Eye (tissue), 1 donor: Measurements from ENCODE around the gene GLRA2.

ENCODE experiments used
- DNase-seq: peaks from one replicate; pipeline ENCODE4 v3.0.0-alpha.2; 2015

The GLRA2 gene

DNA sequence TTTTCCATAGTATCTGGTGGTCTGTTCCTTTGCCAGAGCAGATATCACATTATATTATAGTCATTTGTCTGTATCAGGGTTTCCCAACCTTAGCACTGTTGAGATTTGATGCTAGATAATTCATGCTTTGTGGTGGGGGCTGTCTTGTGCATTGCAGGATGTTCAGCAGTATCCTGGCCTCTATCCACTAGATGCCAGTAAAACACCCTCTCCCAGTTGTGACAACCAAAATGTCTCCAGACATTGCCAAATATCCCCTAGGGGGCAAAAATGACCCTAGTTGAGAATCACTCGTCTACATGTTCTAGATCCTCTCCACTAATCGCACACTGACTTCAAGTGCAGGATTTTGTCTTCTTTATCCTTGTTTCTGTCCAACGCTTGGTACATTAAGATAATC, 182.8 kb downstream of the GLRA2 start:
- no peak for DNase-seq

DNA sequence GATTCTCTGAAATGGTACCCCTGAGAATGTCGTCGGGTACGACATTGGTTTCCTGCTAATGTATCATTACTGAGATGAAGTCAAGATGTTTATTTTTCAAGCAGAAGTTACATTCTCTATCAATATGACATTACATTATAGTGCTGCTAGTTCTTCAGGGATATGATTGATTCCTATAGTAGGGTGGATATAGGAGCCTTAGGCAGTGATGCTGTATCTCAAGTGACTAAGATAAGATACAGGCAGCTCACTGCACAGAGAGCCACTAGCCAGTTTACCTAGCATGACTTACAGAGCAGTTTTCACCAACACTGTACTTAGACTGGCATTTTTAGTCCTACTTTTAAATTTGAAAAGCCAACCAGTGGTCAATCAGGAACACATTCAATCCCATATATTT, 188.6 kb downstream of the GLRA2 start:
- DNase-seq: no peak

DNA sequence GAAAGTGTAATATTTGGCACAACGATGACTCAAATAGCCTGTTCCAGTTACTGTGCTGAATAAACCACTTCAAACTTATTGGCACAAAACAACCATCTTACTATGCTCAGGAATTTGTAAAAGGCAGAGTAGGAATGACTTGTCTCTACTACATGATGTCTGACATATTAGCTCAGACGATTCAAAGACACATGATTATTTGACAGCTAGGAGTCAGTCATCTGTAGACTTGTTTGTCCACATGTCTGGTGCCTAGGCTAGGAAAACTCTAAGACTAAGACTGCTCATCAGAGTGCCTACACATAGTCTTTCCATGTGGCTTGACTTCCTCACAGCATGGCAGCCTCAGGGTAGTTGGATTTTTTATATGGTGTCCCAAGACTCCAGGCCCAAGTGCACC, 189.1 kb downstream of the GLRA2 start:
- no peak for DNase-seq

DNA sequence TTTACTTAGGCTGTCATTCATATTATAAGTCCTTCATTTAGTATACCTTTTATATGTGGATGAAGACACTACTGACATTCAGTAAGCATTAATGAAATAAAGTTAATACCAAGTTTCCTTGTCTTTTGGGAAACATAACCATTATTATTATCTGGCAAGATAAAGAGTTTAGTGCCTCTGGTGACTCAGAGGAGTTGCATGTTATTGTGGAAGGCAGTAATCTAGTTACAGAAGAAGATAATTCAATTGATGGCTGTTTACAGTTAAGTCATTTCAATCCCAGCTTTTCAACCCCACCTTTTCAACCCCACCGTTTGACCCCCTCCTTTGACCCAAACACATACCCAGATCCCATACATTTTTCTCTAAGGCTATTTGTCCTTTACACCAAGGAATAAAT, 199.7 kb downstream of the GLRA2 start:
- DNase-seq: no peak

DNA sequence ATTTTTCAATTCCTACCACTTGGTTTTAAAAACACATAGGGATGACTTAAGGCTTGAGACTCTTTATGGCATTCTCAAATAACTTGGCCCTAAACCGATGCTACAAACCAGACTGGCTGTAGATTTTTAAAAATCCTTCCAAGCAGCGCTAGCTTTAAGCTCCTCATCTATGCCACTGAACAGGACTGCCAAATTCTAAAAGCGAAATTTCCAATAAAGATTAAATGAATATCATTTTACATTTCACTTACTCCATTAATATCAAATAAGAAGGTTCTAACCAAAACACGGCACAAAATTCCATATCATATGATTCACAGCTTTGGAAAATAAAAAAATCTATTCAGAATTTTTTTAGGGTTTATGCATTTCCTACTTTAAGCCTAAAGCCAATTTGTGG, 209.3 kb downstream of the GLRA2 start:
- no peak for DNase-seq

DNA sequence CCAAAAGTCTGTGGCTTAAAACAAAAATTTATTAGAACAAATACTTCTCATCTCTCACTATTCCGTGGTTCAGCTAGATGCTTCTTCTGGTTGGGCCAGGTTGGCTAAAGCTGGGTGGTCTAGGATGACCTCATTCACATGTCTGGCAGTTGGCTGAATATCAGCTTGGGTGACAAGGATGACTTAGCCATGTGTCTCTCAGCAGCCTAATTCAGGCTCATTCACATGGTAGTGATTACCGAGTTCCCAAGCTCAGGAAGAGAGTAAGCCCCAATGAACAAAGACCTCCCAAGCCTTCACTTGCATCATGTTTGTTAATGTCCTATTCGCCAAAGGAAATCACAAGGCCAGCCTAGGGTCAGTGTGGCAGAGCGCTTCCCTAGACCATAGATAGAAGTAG, 224.1 kb downstream of the GLRA2 start:
- no peak for DNase-seq

DNA sequence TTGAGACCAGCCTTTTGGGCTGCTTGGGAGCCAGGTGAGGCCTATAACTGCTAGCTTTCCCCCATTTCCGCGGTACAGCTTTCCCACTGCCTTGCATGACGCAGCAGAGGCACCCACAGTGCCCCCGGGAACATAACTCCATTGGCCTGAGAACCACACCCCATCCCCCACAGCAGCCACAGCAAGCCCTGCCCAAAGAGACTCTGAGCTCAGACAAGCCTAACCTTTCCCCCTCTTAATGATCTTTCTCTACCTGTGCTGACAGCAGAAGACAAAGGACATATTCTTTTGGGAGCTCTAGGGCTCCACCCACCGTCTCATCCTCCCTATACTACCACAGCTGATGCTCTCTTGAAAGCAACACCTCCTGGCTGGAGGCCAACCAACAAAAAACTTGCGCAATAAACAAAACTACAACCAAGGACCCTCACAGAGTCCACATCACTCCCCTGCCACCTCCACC, 228.7 kb downstream of the GLRA2 start:
- no peak for DNase-seq

DNA sequence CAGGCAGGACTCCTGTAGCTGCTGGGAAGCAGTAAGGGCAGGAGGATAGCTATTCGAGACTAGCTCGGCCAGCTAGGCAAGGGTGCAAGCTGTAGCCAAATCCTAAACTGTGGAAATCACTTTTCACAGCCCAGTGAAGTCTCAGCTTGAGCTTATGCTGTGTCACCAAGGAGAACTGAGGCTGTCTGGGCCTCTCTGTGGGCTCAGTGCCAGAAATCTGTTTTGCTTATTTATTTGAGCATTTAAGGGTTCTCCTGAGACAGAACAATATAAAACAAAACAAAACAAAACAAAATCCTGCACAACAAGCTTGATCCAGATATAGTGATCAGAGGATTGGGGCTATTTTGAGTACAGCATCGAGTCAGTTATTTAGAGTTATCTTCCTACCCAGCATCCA, 246.1 kb downstream of the GLRA2 start:
- peak; percentile 29 for DNase-seq

DNA sequence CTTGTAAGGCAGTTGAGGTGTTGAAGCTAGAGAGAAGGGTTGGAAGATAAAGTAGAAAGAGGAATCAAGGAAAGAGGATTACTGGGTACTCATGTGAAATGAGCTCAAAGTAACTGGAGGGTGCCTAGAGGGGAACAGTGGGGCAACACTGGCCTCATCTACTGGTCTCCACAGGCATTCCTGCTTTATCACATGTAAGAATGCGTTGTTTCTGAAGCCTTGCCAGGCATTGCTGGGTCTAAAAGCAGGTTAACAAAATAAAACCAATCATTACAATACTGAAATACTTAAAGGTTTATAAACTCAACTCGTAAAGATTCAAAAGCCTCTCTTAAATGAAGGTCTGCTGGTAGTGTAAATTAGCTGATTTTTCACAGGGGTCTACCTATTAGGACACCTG, 247.6 kb downstream of the GLRA2 start:
- no peak for DNase-seq

DNA sequence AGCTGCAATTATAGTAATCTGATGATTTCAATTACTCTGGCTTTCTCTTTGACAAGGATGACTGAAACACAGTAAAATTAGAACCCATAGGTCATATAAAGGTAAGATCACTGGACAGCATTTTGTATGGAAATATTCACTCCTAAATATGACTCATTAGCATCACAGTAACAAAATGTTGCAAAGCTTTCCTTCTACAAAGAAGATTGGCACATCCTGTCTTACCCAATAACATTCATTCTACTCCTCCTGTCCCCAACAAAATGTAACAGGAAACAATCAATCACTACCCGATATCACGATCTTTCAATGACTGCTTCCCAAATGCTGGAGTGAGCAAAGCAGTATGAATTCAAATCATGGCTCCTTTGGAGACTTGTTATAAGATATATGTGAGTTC, 248.2 kb downstream of the GLRA2 start:
- no peak for DNase-seq

DNA sequence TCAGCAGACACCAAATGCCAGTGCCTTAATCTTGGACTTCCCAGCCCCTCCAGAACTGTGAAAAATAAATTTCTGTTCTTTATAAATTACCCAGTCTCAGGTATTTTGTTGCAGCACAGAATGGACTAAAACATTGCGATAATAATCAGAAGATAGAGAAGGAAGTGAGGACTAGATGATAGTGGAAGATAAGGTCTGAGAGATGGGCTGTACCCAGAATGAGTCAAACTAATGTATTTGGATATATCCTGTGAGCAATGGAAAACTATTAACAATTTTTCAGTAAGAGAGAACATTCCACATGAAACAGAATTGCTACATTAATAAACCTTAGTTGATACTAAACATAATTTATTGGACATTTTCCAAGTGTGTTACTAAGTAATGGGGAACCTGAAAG, 250.2 kb downstream of the GLRA2 start:
- no peak for DNase-seq
